ENCODE results near the gene REXO4.

DNA sequence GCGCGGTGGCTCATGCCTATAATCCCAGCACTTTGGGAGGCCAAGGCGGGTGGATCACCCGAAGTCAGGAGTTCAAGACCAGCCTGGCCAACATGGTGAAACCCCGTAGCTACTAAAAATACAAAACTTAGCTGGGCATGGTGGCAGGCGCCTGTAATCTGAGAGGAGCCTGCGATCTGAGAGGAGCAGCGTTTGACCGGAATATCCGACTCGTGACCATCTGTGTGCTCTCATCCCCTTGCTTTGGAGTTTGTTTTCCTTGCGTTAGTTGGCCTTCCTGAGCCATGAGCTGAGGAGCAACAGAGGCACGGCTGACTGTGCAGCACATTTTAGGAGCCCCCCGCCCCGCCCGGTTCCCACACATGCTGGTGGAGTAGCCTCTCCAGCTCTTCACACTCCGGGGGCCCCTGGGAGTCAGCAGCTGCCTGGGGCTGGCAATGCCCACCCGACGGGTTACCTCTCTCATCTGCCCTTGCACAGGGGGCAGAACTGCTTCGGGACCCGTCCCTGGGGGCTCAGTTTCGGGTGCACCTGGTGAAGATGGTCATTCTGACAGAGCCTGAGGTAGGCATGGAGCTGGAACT is 7.3 kb upstream of the REXO4 start:
- TF ChIP-seq, protein P1, sequence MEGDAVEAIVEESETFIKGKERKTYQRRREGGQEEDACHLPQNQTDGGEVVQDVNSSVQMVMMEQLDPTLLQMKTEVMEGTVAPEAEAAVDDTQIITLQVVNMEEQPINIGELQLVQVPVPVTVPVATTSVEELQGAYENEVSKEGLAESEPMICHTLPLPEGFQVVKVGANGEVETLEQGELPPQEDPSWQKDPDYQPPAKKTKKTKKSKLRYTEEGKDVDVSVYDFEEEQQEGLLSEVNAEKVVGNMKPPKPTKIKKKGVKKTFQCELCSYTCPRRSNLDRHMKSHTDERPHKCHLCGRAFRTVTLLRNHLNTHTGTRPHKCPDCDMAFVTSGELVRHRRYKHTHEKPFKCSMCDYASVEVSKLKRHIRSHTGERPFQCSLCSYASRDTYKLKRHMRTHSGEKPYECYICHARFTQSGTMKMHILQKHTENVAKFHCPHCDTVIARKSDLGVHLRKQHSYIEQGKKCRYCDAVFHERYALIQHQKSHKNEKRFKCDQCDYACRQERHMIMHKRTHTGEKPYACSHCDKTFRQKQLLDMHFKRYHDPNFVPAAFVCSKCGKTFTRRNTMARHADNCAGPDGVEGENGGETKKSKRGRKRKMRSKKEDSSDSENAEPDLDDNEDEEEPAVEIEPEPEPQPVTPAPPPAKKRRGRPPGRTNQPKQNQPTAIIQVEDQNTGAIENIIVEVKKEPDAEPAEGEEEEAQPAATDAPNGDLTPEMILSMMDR (IDR thresholded peaks at IDR 0.05): no peak
- TF ChIP-seq EZH2 (IDR thresholded peaks at IDR 0.05) (no peak), EZH2phosphoT487 (IDR thresholded peaks at IDR 0.05) (no peak)

Measured in neural progenitor cell (in vitro differentiated cells).